ENCODE data around the gene WWOX. TPM values are rescaled to one million over a fixed set of nuclear protein-coding genes. Genes with fewer than 3 reads are reported as not detected.

WWOX gene
- total and polyA plus RNA-seq, 2 donors (not counting 1 experiment from before 2014, with no cell fraction given), result 10.5 to 42.3 TPM

DNA sequence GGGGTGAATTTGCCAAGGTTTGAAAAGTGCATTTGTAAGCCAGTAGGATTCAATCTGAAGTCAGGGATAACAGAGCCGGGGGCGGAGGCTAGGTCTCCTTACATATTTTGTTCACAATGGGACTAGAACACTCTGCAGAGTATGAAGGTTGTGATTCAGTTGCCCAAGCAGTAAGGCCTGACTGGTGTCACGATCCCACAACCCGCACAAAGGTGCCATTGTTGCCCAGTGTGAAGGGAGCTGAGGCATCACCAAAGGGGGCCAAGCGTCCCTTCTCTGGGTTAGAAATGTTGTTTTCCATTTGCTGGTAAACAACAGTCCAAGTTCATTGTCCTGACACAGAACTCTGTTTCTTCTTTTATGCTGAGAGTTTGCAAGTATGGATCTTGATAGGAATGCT is 1029.3 kb downstream of the WWOX start:
- no peak overlapping the region for H3K4me3 ChIP-seq (ENCODE audit: control extremely low read depth in 1 of 5, extremely low read depth in 1 of 5, insufficient read depth in 1 of 5, low read depth in 2 of 5, low read length in 4 of 5)
- H3K36me3 ChIP-seq (replicated peaks in 1 of 2; ENCODE audit: control extremely low read depth in 1 of 2, control insufficient read depth in 1 of 2, extremely low read depth in 1 of 2, insufficient read depth in 2 of 2, low read length in 1 of 2), result no peaks in the 10 kb centered on the region
- ATAC-seq (ENCODE audit: low read depth) (no peak), DNase-seq (no peak)
- H3K9me3 ChIP-seq (ENCODE audit: control extremely low read depth in 1 of 3, control insufficient read depth in 2 of 3, insufficient read depth in 1 of 3, low read length in 2 of 3), result no peaks in the 10 kb centered on the region
- no peak overlapping the region for H3K9ac ChIP-seq (ENCODE audit: low read length)
- no peaks in the 10 kb centered on the region for H3K4me1 ChIP-seq (ENCODE audit: control insufficient read depth in 2 of 2, insufficient read depth in 2 of 2, low read length in 2 of 2)
- no peaks in the 10 kb centered on the region for H4K20me1 ChIP-seq (ENCODE audit: control insufficient read depth, insufficient read depth, low read length, poor library complexity, severe bottlenecking)
- Mint-ChIP-seq H3K4me1 (no peaks in the 10 kb centered on the region), H3K4me3 (no peak overlapping the region), H3K27me3 (peaks cover 4% of the 10 kb centered on the region), H3K9me3 (ENCODE audit: insufficient read depth) (no peaks in the 10 kb centered on the region), H3K27ac (no peak overlapping the region)
- TF ChIP-seq, protein P1, sequence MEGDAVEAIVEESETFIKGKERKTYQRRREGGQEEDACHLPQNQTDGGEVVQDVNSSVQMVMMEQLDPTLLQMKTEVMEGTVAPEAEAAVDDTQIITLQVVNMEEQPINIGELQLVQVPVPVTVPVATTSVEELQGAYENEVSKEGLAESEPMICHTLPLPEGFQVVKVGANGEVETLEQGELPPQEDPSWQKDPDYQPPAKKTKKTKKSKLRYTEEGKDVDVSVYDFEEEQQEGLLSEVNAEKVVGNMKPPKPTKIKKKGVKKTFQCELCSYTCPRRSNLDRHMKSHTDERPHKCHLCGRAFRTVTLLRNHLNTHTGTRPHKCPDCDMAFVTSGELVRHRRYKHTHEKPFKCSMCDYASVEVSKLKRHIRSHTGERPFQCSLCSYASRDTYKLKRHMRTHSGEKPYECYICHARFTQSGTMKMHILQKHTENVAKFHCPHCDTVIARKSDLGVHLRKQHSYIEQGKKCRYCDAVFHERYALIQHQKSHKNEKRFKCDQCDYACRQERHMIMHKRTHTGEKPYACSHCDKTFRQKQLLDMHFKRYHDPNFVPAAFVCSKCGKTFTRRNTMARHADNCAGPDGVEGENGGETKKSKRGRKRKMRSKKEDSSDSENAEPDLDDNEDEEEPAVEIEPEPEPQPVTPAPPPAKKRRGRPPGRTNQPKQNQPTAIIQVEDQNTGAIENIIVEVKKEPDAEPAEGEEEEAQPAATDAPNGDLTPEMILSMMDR (IDR thresholded peaks at IDR 0.05), result no peak
- no peak for TF ChIP-seq EZH2 (IDR thresholded peaks at IDR 0.05; ENCODE audit: borderline replicate concordance, insufficient read depth, low read depth, low read length, poor library complexity, severe bottlenecking)
- no peaks in the 10 kb centered on the region for H3K79me2 ChIP-seq (ENCODE audit: control insufficient read depth, insufficient read depth, low read length)
- intact Hi-C loops (cut with micrococcal nuclease), result no loop called here
- H3K27me3 ChIP-seq (replicated peaks in 1 of 4; ENCODE audit: control extremely low read depth in 1 of 4, control insufficient read depth in 3 of 4, insufficient read depth in 4 of 4, low read length in 3 of 4), result no peaks in the 10 kb centered on the region
- no peak overlapping the region for H2AFZ ChIP-seq (ENCODE audit: insufficient read depth, low read depth, low read length, poor library complexity, severe bottlenecking)
- ChIA-PET CTCF (no interaction called here), POLR2A (no interaction called here)
- WGBS (ENCODE audit: insufficient coverage), result 98% methylated on average over 5 of the region's 5 CpGs
- no peak overlapping the region for H3K27ac ChIP-seq (ENCODE audit: low read length in 2 of 2)
- H3K4me2 ChIP-seq (replicated peaks; ENCODE audit: low read depth, low read length, poor library complexity, severe bottlenecking), result no peak overlapping the region

DNA sequence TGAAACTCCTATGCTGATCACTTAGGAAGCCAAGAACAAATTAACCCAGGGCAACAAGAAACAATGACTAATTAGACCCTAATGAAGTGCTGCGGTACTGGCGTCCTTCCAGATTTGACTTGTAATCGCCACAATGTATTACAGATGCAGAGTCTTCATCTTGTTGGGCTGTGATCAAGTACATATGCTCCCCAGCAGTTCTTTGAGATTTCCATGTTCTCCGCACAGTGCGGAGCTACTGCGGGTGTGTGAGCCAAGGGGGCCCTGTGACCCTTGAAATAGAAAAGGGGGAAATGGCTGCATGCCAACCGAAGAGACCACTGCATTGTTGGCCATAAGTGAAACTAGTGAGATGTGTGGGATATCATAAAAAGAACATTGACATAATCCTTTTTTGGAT is 1031.2 kb downstream of the WWOX start:
- H3K4me1 ChIP-seq (ENCODE audit: control insufficient read depth in 2 of 2, insufficient read depth in 2 of 2, low read length in 2 of 2), result no peaks in the 10 kb centered on the region
- ATAC-seq (ENCODE audit: low read depth), result no peak
- POLR2A ChIA-PET, result no interaction called here
- H3K9me3 ChIP-seq (ENCODE audit: control extremely low read depth in 1 of 3, control insufficient read depth in 2 of 3, insufficient read depth in 1 of 3, low read length in 2 of 3), result no peaks in the 10 kb centered on the region
- no peak for DNase-seq
- H3K9me3 Mint-ChIP-seq (ENCODE audit: insufficient read depth), result no peaks in the 10 kb centered on the region
- no peak overlapping the region for H3K9ac ChIP-seq (ENCODE audit: low read length)
- H3K4me3 ChIP-seq (ENCODE audit: control extremely low read depth in 1 of 5, extremely low read depth in 1 of 5, insufficient read depth in 1 of 5, low read depth in 2 of 5, low read length in 4 of 5), result no peak overlapping the region
- H2AFZ ChIP-seq (ENCODE audit: insufficient read depth, low read depth, low read length, poor library complexity, severe bottlenecking), result no peak overlapping the region
- H3K36me3 ChIP-seq (replicated peaks in 1 of 2; ENCODE audit: control extremely low read depth in 1 of 2, control insufficient read depth in 1 of 2, extremely low read depth in 1 of 2, insufficient read depth in 2 of 2, low read length in 1 of 2), result no peaks in the 10 kb centered on the region
- intact Hi-C loops (cut with micrococcal nuclease), result no loop called here
- no peak overlapping the region for H3K27ac Mint-ChIP-seq
- 100% methylated on average over 7 of the region's 7 CpGs for WGBS (ENCODE audit: insufficient coverage)
- peaks cover 4% of the 10 kb centered on the region for H3K27me3 Mint-ChIP-seq
- H3K4me1 Mint-ChIP-seq, result no peaks in the 10 kb centered on the region
- no peaks in the 10 kb centered on the region for H3K79me2 ChIP-seq (ENCODE audit: control insufficient read depth, insufficient read depth, low read length)
- H4K20me1 ChIP-seq (ENCODE audit: control insufficient read depth, insufficient read depth, low read length, poor library complexity, severe bottlenecking), result no peaks in the 10 kb centered on the region
- H3K27ac ChIP-seq (ENCODE audit: low read length in 2 of 2), result no peak overlapping the region
- CTCF ChIA-PET, result no interaction called here
- H3K4me3 Mint-ChIP-seq, result no peak overlapping the region
- TF ChIP-seq, protein P1 (IDR thresholded peaks at IDR 0.05), result no peak
- TF ChIP-seq EZH2 (IDR thresholded peaks at IDR 0.05; ENCODE audit: borderline replicate concordance, insufficient read depth, low read depth, low read length, poor library complexity, severe bottlenecking), result no peak
- H3K27me3 ChIP-seq (replicated peaks in 1 of 4; ENCODE audit: control extremely low read depth in 1 of 4, control insufficient read depth in 3 of 4, insufficient read depth in 4 of 4, low read length in 3 of 4), result no peaks in the 10 kb centered on the region
- no peak overlapping the region for H3K4me2 ChIP-seq (replicated peaks; ENCODE audit: low read depth, low read length, poor library complexity, severe bottlenecking)
